HG02885 (cell line): ENCODE data around the gene C11orf58.
A peak's percentile ranks its signal among the peaks of the same experiment; 100 is the strongest.

Experiments
- ATAC-seq: cut with Tn5 transposase; IDR thresholded peaks from one replicate; pipeline ENCODE4 v1.9.1; 2021; ENCODE audit warnings: mild to moderate bottlenecking; ENCODE audit not compliant: unreplicated experiment, poor library complexity

Gene C11orf58

DNA sequence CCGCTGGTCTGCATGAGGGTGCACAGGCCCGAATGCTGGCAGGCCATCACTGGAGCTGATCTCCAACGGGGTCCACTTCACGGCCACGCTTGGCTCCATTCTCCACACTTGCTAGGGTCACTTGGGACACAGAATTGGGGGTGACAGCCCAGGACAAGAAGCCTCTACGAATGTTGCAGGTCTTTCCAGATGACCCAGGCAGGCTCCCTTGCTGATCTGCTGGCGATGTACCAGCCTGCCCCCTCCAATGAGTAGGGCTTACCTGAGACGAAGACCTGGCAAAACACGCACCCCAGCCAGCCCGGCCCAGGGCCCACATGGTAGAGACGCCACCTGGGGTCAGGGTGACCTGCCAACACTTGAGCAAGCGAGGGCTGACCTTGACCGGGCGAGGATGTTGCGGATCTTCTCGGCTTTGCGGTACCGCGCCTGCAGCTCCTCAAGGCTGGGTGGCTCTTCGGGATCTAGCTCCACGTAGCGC is 44.9 kb downstream of the C11orf58 start:
- ATAC-seq: no peak

DNA sequence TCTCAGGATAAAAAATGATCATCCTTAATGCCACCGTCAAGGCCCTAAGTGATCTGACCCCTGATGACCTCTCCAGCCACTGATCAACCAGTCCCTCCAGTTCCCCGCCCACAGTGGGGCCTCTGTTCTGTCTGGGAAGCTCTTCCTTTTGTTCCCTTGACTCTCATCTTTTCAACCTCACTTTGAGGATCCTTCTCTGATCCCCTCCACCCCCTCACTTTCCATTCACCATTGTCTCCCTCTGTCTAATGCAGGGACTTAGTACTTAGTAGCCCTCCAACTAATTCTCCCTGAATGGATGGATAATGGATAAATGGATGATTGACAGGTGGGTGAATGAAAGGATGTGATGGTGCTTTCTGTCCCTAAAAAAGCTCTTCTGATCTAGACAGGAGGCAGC is 45.6 kb downstream of the C11orf58 start:
- no peak for ATAC-seq

DNA sequence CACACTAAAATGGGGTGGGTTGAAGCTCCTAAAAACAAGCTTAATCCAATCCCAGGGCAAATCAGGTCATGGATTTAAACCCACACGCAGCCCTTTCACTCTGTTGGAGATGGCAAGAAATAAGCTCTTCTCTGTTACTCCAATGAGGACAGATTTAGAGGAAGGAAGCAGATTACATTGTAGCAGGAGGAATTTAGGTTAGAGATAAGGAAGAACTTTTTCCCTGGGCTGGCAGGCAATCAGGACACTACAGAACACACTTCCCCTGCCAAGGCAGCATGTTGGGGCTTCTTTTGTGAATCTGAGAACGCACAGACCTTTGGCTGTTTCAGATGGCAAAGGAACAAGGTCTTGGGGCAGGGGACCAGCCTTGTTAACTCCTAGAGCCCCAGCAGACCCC is 46.2 kb downstream of the C11orf58 start:
- ATAC-seq: no peak

DNA sequence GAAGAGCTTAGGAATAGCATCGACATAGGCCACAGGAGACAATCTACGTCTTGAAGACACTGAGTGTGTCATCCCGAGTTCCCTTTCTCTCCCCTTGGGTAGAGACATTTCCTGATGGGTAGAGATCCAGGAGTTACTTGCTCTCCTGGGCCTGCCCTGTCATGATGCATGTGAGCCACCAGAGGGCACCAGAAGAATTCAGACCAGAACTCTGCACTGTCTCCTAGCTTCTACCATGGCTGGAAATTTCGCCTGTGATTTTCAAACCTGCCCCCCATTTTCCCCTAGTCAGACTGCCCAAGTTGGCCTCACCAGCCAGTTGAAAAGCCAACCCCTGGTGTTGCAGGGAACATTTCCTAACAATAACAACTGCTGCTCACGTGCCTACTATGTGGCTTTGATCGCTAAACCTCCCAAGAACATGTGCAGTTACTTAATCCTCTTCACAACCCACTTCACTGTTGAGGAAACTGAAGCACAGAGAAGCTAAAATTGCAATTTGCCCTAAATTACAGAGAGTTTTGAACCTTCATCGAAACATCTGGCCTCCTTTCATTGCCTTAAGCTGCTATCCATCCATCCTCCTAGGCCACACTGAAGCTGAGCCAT is 47.2 kb downstream of the C11orf58 start:
- ATAC-seq: peak; percentile 84

DNA sequence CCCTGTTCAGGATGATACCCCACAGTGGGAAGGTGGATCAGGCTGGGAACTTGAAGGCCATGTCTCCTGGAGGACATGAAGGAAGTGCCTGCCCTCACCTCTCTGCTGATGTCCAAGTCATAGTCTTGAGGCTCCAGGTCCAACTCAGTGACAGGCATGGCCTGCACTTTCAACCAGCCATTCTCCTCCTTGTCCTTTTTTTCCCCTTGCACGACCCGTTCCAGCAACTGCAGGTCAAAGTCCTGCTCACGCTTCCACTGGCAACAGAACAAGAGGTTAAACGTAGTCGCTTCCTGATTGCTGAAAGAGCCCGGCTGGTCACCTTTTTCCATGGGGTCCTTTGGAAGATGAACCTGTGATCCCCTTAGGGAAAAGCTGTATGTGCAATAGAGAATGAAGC is 47.7 kb downstream of the C11orf58 start:
- no peak for ATAC-seq

DNA sequence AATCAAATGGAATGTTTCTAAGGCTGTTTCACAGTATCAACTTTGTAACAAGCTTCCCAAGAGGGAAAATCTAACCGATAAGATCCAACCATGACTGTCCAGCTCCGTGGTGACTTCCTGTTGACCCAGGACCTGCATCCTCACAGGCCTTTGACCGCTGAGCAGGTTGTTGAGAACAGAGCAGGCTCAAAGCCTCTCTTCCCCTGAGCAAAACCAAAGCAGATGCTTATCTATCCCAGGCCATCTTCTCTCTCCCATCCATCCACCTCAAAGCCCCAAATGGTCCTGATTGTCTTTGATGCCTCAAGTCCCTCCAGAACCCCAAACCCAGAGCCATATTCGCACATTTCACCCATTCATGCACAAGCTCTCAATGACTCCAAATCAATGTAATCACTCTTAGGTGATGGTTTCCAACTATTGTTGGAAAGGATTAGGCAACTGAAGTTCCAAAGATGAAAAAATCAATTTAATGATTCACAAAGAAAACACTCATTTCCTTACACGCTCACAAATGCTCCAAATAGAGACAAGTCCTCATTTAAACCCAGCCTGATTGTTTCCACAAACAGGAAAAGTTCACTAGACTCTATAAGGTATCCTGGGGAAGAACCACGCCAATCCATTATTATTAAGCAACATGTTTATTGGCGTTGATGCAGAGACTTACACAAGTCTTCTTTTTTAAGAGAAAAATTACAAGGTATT is 48.7 kb downstream of the C11orf58 start:
- no peak for ATAC-seq

DNA sequence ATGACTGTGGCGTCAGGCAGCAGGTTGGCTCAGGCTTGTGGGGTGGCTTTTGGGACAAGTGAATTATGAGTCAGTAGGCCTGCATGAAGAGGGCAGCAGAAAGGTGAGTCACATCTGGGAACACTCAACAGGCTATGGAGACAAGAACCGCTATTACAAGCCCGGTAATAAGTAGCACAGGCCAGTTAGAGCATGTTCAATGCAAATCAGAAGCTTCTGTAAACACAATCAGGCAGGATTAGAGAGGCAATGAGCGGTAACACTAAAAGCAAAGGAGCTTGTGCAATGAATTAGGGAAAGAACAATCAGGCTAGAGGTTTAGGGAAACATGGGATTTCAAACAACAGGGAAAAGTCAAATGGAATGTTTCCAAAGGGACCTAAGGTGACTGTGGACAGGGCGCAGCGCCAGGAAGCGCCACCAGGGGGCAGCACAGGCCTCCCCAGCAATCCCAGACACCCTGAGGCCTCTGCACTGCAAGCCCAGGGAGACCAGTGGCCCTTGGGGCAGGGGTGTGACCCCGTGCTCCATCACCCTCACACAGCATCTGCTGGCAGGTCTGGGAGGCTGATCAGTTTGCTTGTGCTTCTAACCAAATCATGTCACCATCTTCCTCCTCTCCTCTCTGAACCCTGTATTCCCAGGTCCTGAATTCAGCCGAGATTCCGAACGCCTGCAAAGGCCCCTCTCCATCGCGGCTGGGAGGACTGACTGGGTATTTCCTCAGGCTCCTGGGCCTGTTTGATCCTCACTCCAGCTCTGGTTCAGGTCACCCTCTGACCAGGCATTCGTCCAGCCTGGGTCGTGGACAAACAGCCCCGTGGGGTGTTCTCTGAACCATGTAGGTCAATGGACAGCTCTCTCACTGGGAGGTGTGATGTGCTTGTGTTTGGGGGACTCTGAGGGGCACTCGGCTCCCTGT is 50.0 kb downstream of the C11orf58 start:
- ATAC-seq: peak; percentile 69

DNA sequence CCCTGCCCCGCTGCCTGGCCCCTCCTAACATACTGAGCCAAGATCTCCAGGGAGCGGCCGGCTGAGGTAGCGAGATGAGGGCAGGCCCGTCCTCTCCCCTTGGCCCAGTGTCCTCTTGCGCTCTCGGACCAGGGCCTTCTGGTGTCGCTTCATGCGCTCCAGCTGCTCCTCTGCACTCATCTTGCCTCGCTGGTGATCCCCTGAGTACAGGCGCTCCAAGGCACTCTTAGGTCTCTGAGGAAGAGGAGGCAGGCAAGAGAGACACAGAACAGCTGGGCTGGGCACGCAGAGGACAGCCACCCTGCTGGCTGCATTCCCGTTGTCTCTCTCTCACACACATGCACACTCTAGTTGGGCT is 50.6 kb downstream of the C11orf58 start:
- no peak for ATAC-seq

DNA sequence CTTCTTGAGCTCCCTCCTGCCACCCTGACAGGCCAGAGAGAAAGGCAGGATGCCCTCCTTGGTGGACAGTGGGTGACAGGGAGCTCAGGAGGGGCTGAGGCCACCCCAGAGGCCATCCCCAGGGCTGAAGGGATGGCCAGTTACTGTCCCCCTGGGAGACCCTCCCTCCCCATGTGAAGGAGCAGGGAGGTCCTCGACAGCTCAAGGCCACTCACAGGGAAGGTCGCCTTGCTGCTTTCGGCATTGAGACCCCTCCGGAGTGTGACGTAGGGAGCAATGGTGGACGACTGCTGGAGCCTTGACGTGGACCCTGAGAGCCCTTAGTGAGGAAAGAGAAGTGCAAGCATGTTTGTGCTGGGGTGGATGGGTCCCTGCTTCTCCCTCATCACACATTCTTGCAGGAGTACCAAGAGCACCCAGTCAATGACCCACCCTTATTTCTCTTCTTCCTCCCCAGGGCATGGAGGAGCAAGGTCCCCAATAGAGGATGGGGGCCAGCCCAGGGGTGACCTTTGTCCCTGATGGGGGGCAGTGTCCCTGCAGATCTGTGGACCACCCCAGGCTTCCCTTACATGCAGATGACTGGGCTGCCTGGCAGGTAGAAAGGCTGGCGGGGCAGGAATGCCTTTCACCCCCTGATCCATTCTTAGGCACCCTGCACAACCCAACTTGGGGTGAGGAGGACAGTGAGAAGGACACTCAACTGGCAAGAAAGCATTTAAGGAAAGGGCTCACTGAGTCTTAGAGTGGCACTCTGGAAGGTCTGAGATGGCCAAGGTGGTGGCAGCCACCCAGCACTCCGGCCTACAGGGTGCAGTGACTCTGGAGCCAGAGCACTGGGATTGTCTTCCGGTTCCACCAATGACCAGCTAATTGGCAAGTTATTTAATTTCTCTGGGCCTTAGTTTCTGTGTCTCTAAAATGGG is 51.4 kb downstream of the C11orf58 start:
- ATAC-seq: no peak

DNA sequence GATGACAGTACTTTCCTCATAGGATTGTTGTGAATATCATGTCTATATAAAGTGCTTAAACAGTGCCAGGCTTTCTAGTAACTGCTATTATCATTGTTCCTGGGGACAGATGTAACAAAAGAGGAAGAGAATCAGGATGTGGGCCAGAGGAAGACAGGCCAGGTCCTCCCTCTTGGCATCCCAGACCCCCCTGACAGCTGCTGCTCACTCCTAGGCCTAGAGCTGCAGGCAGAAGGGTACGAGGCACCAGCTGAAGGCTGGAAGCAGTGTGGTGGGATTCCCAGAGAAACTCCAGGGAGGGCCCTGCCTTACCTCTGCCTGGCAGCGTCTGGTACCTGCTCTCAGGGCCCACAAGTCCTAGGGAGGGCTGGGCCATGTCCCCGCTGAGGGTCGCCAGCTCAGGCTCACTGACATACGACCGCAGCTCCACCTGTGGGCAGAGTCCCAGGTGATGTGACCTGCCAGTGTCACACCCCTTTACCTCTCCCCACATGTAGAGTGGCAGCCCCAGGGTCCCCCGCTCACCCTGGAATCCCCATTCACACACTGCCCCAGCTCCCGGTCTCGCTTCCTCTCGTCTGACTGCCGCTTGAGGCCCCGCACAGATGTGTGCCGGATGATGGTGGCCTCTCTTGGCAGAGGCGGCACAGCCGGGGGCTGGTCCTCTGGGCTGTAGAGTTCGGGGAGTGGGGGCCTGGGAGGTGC is 52.2 kb downstream of the C11orf58 start:
- no peak for ATAC-seq

DNA sequence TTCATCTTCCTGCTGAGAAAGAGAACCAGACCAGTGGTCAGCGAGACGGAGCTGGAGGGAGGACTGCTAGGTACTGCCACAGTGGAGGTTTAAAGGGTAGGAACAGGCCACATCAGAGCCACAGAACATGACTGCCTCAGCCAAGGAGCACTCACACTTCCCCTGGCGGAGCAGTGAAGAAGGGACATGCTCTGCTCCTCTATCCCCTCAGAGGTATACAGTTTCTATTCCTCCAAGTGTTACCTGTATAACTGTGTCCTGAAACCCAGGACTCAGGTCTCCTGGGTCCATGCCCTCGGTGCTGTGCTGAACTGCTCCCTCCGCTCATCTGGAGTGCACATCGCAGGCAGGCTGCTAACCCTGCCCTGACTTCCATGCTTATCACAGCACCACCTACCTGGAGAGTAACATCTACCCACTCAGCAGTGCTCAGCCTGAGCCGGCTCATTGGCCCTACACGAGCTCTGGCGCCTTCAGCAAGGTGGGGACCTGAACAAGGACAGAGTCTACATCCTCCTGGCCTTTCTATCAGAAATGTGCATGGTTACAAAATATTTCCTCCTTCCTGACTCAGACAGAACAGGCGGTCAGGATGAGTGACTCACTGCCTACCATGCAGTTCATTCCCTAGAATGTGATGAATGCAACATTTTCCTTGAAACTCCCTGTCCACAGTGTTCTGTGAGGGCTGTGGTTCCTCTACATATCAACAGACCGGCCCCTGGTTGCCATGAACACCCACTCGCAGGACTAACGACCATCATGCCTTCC is 52.9 kb downstream of the C11orf58 start:
- no peak for ATAC-seq

DNA sequence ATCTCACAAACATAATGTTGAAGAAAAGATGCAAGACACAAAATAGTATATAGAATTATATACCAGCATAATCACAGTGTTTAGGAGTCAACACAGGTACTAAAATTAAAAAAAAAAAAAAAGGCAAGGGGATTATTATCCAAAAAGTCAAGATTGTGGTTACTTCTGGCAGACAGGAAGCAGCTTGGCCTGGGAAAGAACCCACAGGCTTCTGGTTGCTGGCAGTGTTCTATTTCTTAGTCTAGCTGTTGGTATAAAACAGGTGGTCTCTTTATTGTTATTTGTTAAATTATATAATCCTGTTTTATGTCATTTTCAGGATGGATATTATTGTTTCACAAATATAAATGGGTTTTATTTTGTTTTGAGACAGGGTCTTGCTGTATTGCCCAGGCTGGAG is 54.0 kb downstream of the C11orf58 start:
- ATAC-seq: no peak

DNA sequence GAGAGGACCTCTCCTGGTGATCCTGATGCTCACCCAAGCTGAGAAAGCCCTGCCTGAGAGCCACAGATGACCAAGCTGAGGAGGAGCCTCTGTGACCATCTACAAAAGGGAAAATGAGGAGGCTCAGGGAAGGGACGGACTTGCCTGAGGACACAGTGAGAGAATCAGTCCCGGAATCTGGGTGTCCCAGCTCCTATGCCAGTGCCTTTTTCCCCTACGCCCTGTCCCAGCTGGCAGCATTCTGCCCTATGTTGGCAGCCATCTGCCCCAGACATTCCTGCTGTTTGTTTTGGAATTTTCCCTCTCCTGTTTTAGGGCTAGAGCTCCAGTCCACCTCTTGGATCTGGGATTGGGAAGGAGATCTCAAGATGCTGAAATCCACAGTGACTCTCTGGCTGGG is 54.6 kb downstream of the C11orf58 start:
- no peak for ATAC-seq

DNA sequence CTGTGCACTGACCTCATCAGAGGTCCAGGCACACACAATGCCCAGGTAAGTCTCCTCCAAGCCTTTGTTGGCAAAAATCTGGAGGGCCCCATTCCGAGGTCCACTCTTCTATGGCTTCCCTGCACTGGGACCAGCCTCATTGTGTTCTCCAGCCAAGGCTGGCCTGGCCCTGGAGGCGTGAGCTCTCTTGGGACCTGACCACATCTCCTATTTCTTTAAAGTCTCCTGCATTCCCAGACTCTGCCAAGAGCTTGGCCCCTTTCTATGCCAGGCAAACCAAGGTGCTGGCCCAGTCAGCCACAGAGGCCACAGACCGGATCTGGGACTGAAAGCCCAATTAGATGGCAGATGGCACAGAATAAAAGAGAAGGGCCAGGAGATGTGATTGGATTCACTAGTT is 55.1 kb downstream of the C11orf58 start:
- no peak for ATAC-seq

DNA sequence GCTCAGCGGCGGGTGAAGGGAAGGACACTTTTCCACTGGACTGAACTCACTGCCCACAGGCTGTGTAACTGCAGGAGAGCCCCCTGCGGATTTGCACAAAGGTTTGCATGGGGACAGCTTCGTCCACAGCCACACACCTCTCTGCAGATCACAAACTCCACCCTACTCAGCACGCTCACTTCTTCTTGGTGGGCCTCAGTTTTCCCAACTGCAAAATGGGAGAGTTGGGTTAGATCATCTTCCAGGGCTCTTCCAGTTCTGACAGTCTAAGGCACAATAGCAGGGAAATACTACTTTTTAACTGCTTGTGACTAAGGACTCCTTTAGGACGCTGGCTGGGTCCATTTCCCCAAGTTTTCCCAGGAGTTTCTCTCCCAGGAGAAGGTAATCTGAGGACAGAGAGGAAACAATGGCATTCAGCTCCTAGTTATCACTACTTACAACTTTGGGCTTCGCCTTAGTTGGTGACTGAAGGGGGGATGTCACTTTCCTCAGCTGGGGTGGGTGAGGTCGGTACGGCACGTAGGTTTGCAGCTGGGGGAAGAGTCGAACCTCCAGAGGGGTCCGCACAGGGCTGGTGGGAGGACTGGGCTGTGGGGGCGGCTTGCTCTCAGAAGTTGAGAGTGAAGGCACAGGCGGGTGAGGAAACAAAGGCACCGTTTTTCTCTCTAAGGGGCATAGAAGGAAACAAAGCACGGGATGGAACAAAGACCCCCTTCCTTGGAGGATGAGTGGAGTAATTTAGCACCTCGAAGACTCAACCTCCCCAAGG is 55.8 kb downstream of the C11orf58 start:
- ATAC-seq: no peak

DNA sequence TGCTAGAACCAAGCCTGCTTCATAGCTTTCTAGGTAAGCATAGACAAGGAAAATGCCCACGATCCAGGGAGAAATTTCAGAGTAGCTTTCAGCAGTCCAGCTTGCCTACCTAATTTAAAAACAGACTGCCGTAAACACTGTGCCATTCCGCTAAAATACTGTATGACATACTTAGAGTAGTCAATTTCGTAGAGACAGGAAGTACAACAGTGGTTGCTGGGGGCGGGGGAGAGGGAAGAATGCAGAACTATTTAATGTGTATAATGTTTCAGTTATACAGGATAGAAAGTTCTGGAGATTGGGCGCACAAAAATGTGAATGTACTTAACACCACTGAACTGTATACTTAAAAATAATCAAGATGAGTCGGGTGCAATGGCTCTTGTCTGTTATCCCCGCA is 56.7 kb downstream of the C11orf58 start:
- ATAC-seq: no peak

DNA sequence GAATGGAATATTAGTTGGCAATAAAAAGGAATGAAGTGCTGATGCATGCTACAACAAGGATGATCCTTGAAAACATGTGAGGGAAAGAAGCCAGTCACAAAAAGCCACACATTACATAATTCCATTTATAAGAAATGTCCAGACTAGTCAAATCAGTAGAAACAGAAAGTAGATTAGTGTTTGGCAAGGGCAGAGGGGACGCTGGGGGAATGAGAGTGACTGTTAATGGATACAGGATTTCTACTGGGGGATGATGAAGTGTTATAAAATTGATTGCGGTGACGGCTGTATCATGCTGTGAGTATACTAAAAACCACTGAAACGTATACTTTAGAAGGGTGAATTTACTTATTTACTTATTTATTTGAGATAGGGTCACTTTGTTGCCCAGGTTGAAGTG is 57.9 kb downstream of the C11orf58 start:
- no peak for ATAC-seq

DNA sequence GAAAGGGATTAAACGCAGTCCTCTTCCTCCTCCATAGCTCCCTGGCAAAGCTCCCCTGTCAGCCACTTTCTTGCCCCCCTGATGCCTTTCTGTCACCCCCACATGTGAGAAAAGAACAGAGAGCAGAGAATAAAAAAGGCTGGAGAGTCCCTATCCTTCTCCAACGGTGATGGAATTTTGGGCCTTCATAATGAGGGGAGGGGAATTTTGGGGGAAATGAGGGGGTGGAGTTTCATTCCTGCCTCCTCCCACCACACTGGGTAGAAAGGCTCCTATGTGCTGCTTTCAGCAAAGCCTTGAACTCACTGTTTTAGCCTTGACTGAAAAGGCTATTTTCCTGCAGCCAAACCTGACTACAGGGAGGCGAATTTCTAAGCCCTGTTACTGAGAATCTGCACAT is 59.3 kb downstream of the C11orf58 start:
- peak; percentile 34 for ATAC-seq
